BJ (cell line): ENCODE results near the gene NUBPL. TPM values are rescaled to one million over a fixed set of nuclear protein-coding genes. Genes with fewer than 3 reads are reported as not detected.
"Not testable (repeated sequence)": the region's sequence is repeated elsewhere in the genome, so short reads cannot be mapped to it uniquely, and the experiment has no call there.

Experiments
- CTCF ChIA-PET: fragments of 350-600 bp; formaldehyde crosslinking; extraction: SDS; loops from one replicate; lab custom pipeline; 2021; ENCODE audit warnings: antibody characterized with exemption, inconsistent platforms; lab: Yijun Ruan, JAX
- POLR2A ChIA-PET: fragments of 300-600 bp; sonication (Branson Sonifier 250); formaldehyde crosslinking; extraction: SDS; loops from one replicate; lab custom pipeline; 2021; ENCODE audit warnings: antibody characterized with exemption; lab: Charles Lee
- DNase-seq: peaks from one replicate; pipeline ENCODE4 v3.0.0-alpha.2; 2011; ENCODE audit warnings: low read depth
- H3K27me3 ChIP-seq: 2 replicates; pipeline ENCODE4 v1.6.0; 2011; ENCODE audit warnings: low read length; ENCODE audit not compliant: control insufficient read depth, insufficient read depth
- H3K36me3 ChIP-seq: 2 replicates; pipeline ENCODE4 v1.5.1; 2011; ENCODE audit warnings: low read length; ENCODE audit not compliant: control insufficient read depth, insufficient read depth
- H3K4me3 ChIP-seq: 2 replicates; pipeline ENCODE4 v1.5.1; 2011; ENCODE audit warnings: low read depth, mild to moderate bottlenecking, control low read depth, low read length
- polyA plus RNA-seq: library from polyadenylated mRNA; depleted of rRNA; stranded (reverse); fragments of >200 nt; gene quantifications from 2 replicates; pipeline ENCODE4 v1.2.3, GENCODE V29; 2011
- TF ChIP-seq, protein P1 (sequence below): IDR thresholded peaks from 2 replicates; pipeline ENCODE4 v1.5.1; 2011; ENCODE audit warnings: low read depth, mild to moderate bottlenecking, control low read depth, inconsistent platforms, low read length, moderate library complexity; ENCODE audit not compliant: insufficient read depth

NUBPL gene
- polyA plus RNA-seq, 1 experiment, result 3.3 TPM

DNA sequence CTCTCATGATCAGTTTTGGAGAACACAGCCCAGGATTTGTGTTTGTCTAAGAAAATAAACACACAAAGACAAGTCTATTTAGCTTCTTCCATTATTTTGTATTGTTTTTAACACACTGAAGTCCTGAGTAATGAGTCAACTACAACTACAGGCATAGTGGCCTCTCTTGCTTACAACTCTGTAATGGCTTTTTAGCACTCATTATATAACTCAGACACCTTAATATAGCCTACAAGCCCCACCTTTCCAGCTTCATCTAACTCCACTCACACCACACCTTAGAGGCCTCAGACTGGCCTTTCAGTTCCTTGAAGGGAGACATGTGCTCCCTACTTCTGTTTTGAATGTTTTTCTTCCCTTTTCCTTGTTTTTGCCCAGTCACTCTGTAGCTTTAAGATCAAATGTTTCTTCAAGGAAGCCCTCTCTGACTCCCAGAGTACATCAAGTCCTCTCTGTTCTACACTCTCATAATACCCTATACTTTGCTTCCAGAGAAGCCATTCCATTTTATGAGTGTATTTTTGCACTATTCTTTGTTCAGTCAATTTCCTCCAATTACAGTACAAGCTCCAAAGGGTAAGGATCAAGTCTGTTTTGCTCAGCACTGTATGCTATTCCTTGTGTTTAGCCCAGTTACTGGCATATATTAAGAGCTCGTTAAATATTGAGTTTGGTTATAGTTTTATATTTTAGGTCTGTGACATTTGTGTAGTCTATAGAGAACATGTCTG is 282.3 kb downstream of the NUBPL start:
- Histone ChIP-seq H3K4me3 (no peak overlapping the region), H3K36me3 (no peaks in the 10 kb centered on the region), H3K27me3 (no peaks in the 10 kb centered on the region)
- POLR2A ChIA-PET, result no interaction called here
- CTCF ChIA-PET, result interaction anchor here (1.3 kb wide), 1 partner anchor 14 kb away, joined by 3 read pairs; no protein-coding TSS in a partner anchor
- no peak for DNase-seq
- TF ChIP-seq, protein P1, sequence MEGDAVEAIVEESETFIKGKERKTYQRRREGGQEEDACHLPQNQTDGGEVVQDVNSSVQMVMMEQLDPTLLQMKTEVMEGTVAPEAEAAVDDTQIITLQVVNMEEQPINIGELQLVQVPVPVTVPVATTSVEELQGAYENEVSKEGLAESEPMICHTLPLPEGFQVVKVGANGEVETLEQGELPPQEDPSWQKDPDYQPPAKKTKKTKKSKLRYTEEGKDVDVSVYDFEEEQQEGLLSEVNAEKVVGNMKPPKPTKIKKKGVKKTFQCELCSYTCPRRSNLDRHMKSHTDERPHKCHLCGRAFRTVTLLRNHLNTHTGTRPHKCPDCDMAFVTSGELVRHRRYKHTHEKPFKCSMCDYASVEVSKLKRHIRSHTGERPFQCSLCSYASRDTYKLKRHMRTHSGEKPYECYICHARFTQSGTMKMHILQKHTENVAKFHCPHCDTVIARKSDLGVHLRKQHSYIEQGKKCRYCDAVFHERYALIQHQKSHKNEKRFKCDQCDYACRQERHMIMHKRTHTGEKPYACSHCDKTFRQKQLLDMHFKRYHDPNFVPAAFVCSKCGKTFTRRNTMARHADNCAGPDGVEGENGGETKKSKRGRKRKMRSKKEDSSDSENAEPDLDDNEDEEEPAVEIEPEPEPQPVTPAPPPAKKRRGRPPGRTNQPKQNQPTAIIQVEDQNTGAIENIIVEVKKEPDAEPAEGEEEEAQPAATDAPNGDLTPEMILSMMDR, result no peak

DNA sequence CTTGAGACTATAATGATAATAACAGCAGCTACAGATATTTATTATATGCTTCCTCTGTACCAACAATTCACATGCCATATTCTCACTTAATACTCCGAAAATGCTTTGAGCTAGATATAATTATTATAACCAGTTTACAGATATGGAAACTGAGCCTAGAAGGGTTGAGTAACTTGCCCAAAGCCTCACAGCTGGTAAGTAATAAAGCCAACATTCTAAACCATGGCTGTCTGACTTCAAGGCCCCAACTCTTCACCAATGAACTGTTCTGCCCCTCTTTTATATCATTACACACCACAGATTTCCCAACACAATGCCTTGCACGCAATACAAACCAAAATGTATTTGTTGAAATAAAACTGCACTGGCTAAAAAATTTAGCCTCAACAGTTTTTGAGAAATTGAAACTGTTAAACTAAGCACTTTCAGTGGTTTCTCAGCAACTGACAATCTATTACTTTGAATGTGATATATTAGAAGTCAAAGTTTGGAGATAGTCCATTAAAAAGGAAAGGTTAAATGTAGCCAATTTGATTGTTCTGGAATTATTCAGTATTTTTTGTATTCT is 293.4 kb downstream of the NUBPL start:
- ChIA-PET POLR2A (no interaction called here), CTCF (no interaction called here)
- H3K4me3 ChIP-seq, result no peak overlapping the region
- no peaks in the 10 kb centered on the region for H3K27me3 ChIP-seq
- H3K36me3 ChIP-seq, result no peaks in the 10 kb centered on the region
- no peak for DNase-seq
- TF ChIP-seq, protein P1, result no peak

DNA sequence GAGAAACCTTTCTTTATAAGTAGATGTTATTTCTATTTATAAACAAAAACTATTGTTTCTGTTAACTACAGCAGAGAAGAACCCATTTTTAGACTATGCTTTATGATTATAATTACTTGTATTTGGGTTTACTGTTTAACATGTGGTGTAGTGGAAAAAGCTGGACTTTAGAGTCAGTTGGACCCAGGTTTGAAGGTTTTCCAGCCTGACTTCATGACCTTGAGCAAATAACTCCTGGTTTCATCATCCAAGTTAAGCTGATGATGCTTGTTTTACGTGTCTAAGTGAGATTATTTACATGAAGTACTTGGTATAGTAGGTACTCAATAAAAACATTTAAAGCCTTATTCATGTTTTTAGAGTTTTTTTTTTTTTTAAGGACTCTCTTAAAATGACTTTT is 294.1 kb downstream of the NUBPL start:
- Histone ChIP-seq H3K4me3 (no peak overlapping the region), H3K27me3 (no peaks in the 10 kb centered on the region), H3K36me3 (no peaks in the 10 kb centered on the region)
- ChIA-PET CTCF (no interaction called here), POLR2A (no interaction called here)
- TF ChIP-seq, protein P1, result no peak
- DNase-seq, result no peak

DNA sequence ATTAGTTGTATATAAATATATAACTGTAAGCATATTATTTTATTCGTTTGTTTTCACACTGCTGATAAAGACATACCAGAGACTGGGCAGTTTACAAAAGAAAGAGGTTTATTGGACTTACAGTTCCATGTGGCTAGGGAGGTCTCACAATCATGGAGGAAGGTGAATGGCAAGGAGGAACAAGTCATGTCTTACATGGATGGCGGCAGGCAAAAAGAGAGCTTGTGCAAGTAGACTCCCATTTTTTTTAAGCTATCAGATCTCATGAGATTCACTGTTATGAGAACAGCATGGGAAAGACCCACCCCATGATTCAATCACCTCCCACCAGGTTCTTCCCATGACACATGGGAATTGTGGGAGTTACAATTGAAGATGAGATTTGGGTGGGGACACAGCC is 294.8 kb downstream of the NUBPL start:
- H3K27me3 ChIP-seq, H3K36me3 ChIP-seq, H3K4me3 ChIP-seq, POLR2A ChIA-PET, CTCF ChIA-PET, DNase-seq: not testable (repeated sequence)

DNA sequence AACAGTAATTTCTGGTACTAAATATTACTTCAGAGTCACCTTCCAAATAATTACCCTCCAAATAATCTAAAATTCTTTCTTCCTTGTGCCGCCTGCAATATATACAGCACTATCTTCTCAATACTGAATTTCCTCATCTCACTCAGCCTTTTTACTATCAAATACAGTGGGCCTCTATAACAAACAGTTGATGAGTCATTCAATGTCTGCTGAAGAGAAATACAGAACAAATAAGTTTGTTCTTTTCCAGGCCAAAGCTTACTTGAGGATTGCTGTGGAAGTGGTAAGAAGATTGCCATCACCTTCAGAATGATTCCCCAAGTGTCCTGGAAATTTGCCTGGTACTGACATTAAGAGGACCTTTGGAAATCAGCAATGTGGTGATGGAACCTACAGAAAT is 297.7 kb downstream of the NUBPL start:
- DNase-seq, result no peak
- CTCF ChIA-PET, result no interaction called here
- Histone ChIP-seq H3K27me3 (no peaks in the 10 kb centered on the region), H3K36me3 (no peaks in the 10 kb centered on the region), H3K4me3 (no peak overlapping the region)
- TF ChIP-seq, protein P1, result no peak
- POLR2A ChIA-PET, result no interaction called here
